GM13976 (cell line): ENCODE results near the gene SYCP2.

Experiments
- DNase-seq: peaks from one replicate; pipeline ENCODE4 v3.0.0; 2012; ENCODE audit warnings: low spot score
- in situ Hi-C: fragments of 300-500 bp; cut with MboI; formaldehyde crosslinking; loops from one replicate; pipeline ENCODE4 v1.12.0; 2022; ENCODE audit warnings: low sequenced_read_pairs, mixed read lengths, inconsistent platforms; ENCODE audit not compliant: unreplicated experiment
- TF ChIP-seq, protein P1 (sequence below): IDR thresholded peaks from 2 replicates; pipeline ENCODE4 v1.5.1; 2012; ENCODE audit warnings: borderline replicate concordance, mild to moderate bottlenecking; ENCODE audit not compliant: insufficient read depth; ENCODE audit errors: extremely low read depth, missing control alignments, control extremely low read depth

The SYCP2 gene

DNA sequence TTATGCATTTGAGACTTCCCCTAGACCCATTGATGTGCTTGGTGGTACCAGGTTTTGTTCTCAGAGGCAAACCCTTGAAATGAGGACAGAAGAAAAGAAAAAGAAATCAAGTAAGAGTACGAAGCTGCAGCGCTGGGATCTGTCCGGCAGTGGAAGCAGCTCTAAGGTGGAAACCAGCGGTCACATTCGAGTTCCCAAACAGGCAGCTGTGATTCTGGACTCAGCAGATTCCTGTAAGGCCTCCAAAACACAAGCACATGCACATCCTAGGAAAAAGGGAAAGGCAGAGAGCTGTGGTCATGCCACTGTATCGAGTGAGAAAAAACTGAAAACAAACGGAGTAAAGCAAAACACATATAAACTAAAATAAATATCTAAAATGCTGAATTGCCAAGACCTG lies 11.3 kb upstream of the SYCP2 start:
- in situ Hi-C loops: no loop called here
- TF ChIP-seq, protein P1, sequence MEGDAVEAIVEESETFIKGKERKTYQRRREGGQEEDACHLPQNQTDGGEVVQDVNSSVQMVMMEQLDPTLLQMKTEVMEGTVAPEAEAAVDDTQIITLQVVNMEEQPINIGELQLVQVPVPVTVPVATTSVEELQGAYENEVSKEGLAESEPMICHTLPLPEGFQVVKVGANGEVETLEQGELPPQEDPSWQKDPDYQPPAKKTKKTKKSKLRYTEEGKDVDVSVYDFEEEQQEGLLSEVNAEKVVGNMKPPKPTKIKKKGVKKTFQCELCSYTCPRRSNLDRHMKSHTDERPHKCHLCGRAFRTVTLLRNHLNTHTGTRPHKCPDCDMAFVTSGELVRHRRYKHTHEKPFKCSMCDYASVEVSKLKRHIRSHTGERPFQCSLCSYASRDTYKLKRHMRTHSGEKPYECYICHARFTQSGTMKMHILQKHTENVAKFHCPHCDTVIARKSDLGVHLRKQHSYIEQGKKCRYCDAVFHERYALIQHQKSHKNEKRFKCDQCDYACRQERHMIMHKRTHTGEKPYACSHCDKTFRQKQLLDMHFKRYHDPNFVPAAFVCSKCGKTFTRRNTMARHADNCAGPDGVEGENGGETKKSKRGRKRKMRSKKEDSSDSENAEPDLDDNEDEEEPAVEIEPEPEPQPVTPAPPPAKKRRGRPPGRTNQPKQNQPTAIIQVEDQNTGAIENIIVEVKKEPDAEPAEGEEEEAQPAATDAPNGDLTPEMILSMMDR: no peak
- DNase-seq: no peak

DNA sequence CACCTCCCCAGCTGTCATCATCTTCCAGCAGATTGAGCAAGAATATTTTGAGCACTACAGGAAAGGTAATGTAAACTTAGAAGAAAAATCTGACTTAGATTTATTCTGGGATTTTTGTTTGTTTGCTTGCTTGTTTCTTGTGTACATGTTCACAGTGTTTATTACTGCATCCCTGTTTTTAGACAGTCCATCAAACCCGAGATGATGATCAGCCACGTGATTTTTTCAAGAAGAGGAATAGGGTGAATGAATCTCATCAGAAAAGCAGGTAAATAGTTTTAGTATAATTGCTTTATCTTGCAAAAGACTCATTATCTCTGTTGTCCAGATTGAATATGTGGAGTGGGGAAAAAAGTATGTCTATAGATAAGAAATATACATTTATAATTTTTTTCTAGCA lies 8.8 kb upstream of the SYCP2 start:
- in situ Hi-C loops: no loop called here
- no peak for DNase-seq
- TF ChIP-seq, protein P1: no peak

DNA sequence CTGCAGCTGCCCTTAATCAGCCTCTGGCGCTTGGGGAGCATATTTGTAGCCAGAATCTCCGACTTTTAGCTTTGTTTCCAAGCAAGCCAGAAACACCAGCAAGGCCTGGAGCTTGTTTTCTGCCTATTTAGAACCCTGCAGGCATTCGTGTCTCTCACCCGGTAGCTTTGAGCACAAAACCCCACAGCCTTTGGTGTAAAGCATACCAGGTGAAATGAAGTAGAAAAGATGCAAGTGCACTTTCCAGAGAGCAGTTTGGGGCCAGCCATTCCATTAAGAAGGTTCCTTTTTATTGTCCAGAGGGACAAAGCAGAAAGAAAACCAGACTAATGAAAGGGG lies 7.5 kb upstream of the SYCP2 start:
- TF ChIP-seq, protein P1: no peak
- DNase-seq: no peak
- in situ Hi-C loops: no loop called here

DNA sequence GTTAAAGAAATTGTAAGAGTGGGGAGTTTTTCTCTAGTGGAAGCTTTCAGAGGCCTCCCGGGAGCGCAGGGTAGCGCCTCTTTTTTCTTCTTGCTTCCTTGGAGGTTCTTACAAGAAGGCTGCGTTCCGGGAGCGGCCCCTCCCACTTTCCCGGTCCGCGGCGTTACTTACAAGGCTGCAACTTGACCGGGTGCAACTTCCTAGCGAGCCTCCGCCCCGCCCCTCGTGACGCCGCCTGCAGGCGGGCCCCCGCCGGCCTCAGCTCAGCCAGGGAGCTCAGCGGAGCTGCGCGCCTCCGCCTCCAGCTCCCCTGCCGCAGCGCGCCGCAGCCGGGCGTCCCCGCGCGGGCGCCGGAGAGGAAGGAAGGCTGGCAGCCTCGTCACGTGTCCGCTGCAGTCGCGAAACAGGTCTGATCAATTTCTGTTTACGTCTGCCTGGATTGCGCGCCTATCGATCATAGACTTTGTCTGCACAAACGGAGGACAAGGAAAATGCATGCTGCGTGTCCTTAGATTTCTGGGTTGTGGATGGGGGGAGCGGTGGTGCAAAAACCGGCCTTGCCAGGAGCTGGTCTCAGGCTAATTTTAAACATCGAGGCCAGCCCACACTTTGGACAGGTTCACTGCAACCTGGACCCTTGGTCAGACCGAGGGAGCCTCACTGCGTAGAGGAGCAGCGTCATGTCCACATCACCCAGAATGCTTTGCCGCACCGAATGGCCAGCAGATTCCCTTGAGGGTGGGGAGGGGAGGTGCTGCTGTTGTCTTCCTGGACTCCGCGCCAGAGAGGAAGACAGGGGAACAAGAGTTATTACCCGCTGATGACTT lies 6.9 kb upstream of the SYCP2 start, which contains the start of the genes FAM217B and PPP1R3D:
TSS of gene FAM217B (plus strand) at position 261 of the 827 bp plus-strand sequence. CDS start 3,555 bp downstream, outside the sequence.
TSS of gene PPP1R3D (minus strand) at position 177 of the 827 bp plus-strand sequence. CDS start 374 bp downstream, outside the sequence.
- DNase-seq: peak; percentile 97
- in situ Hi-C loops: no loop called here
- TF ChIP-seq, protein P1: peak; percentile 7

DNA sequence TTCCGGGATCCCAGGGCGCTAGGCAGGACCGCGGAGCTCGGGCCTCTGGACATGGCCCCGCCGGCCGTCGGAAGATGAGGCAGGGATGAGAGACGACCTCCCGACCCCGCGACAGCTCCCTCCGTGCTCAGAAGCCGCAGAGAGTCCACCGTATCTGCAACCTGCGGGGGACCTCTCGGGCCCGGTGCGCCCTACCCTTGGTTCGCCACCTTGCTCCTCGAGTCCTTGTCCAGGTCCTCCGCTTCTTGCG lies 6.4 kb upstream of the SYCP2 start:
- in situ Hi-C loops: no loop called here
- no peak for DNase-seq
- TF ChIP-seq, protein P1: no peak

DNA sequence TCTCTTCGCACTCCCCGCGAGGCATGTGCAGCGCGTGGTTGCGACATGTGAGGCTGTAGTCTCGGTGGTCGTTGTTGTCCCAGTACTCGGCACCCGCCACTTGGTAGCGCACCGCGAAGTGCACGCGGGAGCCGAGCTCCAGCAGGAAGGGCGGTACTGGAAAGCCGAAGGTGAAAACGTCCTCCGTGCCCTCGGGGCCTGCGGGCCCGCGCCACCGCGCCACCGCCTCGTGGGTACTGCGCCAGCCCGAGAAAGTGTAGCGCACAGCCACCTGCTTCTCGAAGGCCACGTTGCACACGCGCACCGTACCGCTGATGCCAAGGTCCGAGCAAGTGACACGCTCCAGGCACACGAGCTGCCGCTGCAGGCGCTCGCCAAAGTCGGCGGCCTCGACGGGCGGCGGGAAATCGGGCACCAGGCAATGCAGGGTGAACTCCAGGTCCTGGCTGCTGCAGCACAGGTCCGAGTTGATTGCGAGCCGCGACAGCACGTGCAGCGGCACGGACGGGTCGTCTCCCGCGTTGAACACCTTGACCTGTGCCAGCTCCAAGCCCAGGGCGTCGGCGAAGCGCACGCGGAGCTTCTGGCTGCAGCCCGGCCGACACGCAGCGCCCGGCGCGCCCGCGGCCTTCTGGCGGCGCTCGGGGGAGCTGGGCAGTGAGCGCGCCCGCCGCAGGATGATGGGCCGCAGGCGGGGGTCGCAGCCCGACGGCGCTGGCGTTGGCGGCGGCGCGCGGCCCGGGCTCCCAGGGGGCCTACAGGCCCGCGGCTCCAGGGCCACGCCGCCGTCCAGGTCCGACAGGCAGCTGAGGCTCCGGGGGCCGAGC lies 5.8 kb upstream of the SYCP2 start:
- DNase-seq: no peak
- in situ Hi-C loops: no loop called here
- TF ChIP-seq, protein P1: no peak
